HEK293 (cell line): Measurements from ENCODE around the gene DNAJB8.

Source experiments
- CTCF ChIA-PET: fragments of 350-600 bp; formaldehyde crosslinking; extraction: SDS; loops from one replicate; lab custom pipeline; 2021; ENCODE audit warnings: antibody characterized with exemption; lab: Yijun Ruan, JAX
- POLR2A ChIA-PET: fragments of 300-600 bp; formaldehyde crosslinking; extraction: SDS; loops from one replicate; lab custom pipeline; 2020; ENCODE audit warnings: antibody characterized with exemption, inconsistent platforms; lab: Yijun Ruan, JAX
- H3K27ac ChIP-seq: fragments of 200-500 bp; sonication (Bioruptor generic); 2 replicates; pipeline ENCODE4 v1.5.1; 2014; ENCODE audit warnings: low read depth, low read length, control low read depth, inconsistent platforms; ENCODE audit errors: extremely low read depth
- H3K36me3 ChIP-seq, 2 experiments: fragments of 200-500 bp in 1 of 2; sonication (Bioruptor generic) in 1 of 2; 1 replicate in 1 of 2; 2 replicates in 1 of 2; pipeline ENCODE4 v1.5.1; 2014 to 2017; ENCODE audit warnings: inconsistent platforms in 2 of 2, low read length in 2 of 2; ENCODE audit not compliant: control insufficient read depth in 2 of 2, insufficient read depth in 1 of 2
- H3K4me1 ChIP-seq: fragments of 200-500 bp; sonication (Bioruptor generic); 2 replicates; pipeline ENCODE4 v1.5.1; 2014; ENCODE audit warnings: mild to moderate bottlenecking, low read length, inconsistent platforms; ENCODE audit not compliant: control insufficient read depth, insufficient read depth
- H3K4me3 ChIP-seq: 2 replicates; pipeline ENCODE4 v1.5.1; 2011; ENCODE audit warnings: low read depth, mild to moderate bottlenecking, control low read depth, low read length, moderate library complexity
- H3K9me3 ChIP-seq: fragments of 200-500 bp; sonication (Bioruptor generic); 2 replicates; pipeline ENCODE4 v1.5.1; 2014; ENCODE audit warnings: low read depth, low read length, inconsistent platforms; ENCODE audit not compliant: control insufficient read depth, insufficient read depth
- BCL11B ChIP-seq: fragments of 450-650 bp; formaldehyde crosslinking; IDR thresholded peaks from 2 replicates; pipeline ENCODE4 v1.5.1; 2016; ENCODE audit warnings: low read depth, missing biosample characterization, missing genetic modification characterization
- KLF17 ChIP-seq: fragments of 450-650 bp; formaldehyde crosslinking; IDR thresholded peaks from 2 replicates; pipeline ENCODE4 v1.5.1; 2016; ENCODE audit warnings: missing biosample characterization, missing genetic modification characterization
- KLF9 ChIP-seq: fragments of 450-650 bp; formaldehyde crosslinking; IDR thresholded peaks from 2 replicates; pipeline ENCODE4 v1.5.1; 2016; ENCODE audit warnings: missing biosample characterization, missing genetic modification characterization, low read depth
- SP2 ChIP-seq: fragments of 450-650 bp; formaldehyde crosslinking; IDR thresholded peaks from 2 replicates; pipeline ENCODE4 v1.5.1; 2016; ENCODE audit warnings: missing biosample characterization, missing genetic modification characterization
- ZBTB11 ChIP-seq: fragments of 450-650 bp; formaldehyde crosslinking; conservative IDR thresholded peaks from 2 replicates; pipeline ENCODE4 v1.5.1; 2016; ENCODE audit warnings: low read depth, missing biosample characterization, missing genetic modification characterization
- ZFP41 ChIP-seq: fragments of 450-650 bp; formaldehyde crosslinking; IDR thresholded peaks from 2 replicates; pipeline ENCODE4 v1.5.1; 2016; ENCODE audit warnings: missing biosample characterization, missing genetic modification characterization, borderline replicate concordance
- ZNF175 ChIP-seq: fragments of 450-650 bp; formaldehyde crosslinking; IDR thresholded peaks from 2 replicates; pipeline ENCODE4 v1.5.1; 2016; ENCODE audit warnings: missing biosample characterization, missing genetic modification characterization
- ZNF19 ChIP-seq: fragments of 450-650 bp; formaldehyde crosslinking; IDR thresholded peaks from 2 replicates; pipeline ENCODE4; 2016; ENCODE audit warnings: missing biosample characterization, missing genetic modification characterization, low read depth
- ZNF292 ChIP-seq: fragments of 450-650 bp; formaldehyde crosslinking; IDR thresholded peaks from 2 replicates; pipeline ENCODE4 v1.5.1; 2016; ENCODE audit warnings: low read depth, missing biosample characterization, missing genetic modification characterization, borderline replicate concordance
- ZNF335 ChIP-seq: fragments of 450-650 bp; formaldehyde crosslinking; conservative IDR thresholded peaks from 2 replicates; pipeline ENCODE4 v1.5.1; 2016; ENCODE audit warnings: missing biosample characterization, missing genetic modification characterization
- ZNF366 ChIP-seq: fragments of 450-650 bp; formaldehyde crosslinking; conservative IDR thresholded peaks from 2 replicates; pipeline ENCODE4 v1.5.1; 2016; ENCODE audit warnings: missing biosample characterization, missing genetic modification characterization
- ZNF37A ChIP-seq: fragments of 450-650 bp; IDR thresholded peaks from 2 replicates; pipeline ENCODE4 v1.5.1; 2018; ENCODE audit warnings: missing biosample characterization, missing genetic modification characterization
- ZNF48 ChIP-seq: fragments of 450-650 bp; formaldehyde crosslinking; IDR thresholded peaks from 2 replicates; pipeline ENCODE4 v1.5.1; 2016; ENCODE audit warnings: missing biosample characterization, missing genetic modification characterization
- ZNF555 ChIP-seq: fragments of 450-650 bp; formaldehyde crosslinking; conservative IDR thresholded peaks from 2 replicates; pipeline ENCODE4 v1.5.1; 2017; ENCODE audit warnings: missing biosample characterization, mild to moderate bottlenecking, missing genetic modification characterization, inconsistent platforms
- ZNF664 ChIP-seq: fragments of 450-650 bp; formaldehyde crosslinking; IDR thresholded peaks from 2 replicates; pipeline ENCODE4 v1.5.1; 2016; ENCODE audit warnings: missing biosample characterization, missing genetic modification characterization
- TF ChIP-seq, protein P1 (sequence below): fragments of 450-650 bp; formaldehyde crosslinking; IDR thresholded peaks from 2 replicates; pipeline ENCODE4 v1.5.1; 2017; ENCODE audit warnings: missing biosample characterization, missing genetic modification characterization
- TF ChIP-seq, protein P2 (sequence below): fragments of 450-650 bp; formaldehyde crosslinking; IDR thresholded peaks from 2 replicates; pipeline ENCODE4 v1.5.1; 2016; ENCODE audit warnings: missing biosample characterization, missing genetic modification characterization

DNAJB8 gene

DNA sequence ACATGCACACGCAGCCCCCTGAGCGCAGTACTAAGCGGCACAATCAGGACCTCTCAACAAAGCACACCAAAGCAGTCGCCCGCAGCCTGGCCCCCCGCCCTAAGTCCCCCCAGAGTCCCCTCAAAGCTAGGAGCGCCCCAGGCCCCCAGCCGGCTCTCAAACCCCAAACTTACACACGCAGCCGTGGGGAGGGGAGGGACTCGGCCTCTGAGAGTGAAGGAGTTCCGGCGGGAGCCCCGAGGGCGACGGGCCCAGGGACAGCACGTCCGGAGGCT is 20.8 kb upstream of the DNAJB8 start:
- TF ChIP-seq ZBTB11 (tag by site-specific recombination) (no peak), ZNF335 (tag by site-specific recombination) (peak; percentile 26; the same call in 1 of the 2 replicates)
- Histone ChIP-seq H3K27ac (peak overlapping the region; percentile 55; the same call in 1 of the 2 replicates), H3K9me3 (no peaks in the 10 kb centered on the region), H3K4me3 (peak overlapping the region; percentile 71), H3K4me1 (no peaks in the 10 kb centered on the region; the same call in 1 of the 2 replicates), H3K36me3 (peaks cover 0 to 57% of the 10 kb centered on the region in 2 experiments; a peak in 1 of 3 replicates)
- POLR2A ChIA-PET: no interaction called here
- CTCF ChIA-PET: no interaction called here

DNA sequence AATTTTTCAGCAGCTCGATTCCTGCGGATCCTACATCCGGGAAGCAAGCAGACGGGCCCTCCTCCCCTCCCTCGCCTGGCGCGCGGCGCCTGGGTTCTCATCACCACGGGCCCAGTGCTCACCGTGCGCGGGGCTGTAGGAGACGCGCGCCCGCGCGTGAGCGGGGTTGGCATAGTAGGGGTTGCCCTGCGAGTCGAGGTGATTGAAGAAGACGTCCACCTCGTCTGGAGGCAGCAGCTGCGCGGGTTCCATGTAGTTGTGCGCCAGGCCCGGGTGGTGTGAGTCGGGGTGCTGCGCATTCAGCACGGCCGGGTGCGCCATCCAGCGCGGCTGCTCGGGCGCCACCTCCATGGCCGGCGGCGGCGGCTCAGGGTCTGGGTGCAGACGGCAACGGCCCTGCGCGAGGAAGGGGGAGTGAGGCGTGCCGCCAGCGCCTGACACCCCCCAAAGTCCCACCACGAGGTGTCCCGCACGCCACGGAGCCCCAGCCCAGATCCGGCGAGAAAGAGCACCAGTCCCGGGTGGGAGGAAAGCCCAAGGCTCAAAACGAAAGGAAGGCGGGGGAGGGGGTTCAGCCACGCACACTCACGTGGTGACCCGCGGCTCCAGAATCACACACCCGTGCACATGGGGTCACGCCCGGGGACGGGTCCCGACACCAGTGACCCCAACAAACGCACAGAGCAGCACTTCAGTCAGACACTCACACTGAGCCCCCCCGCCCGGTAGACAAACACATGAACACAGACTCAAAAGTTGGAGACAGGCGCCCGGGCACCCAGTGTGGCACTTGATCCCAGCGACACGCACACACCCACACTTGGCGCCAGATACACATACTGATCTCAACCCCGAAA is 20.2 kb upstream of the DNAJB8 start:
- POLR2A ChIA-PET: no interaction called here
- Histone ChIP-seq H3K4me3 (peak overlapping the region; percentile 71), H3K9me3 (no peaks in the 10 kb centered on the region), H3K4me1 (no peaks in the 10 kb centered on the region; the same call in 1 of the 2 replicates), H3K36me3 (peaks cover 0 to 57% of the 10 kb centered on the region in 2 experiments; a peak in 1 of 3 replicates), H3K27ac (peak overlapping the region; percentile 55; the same call in 1 of the 2 replicates)
- CTCF ChIA-PET: interaction anchor here (0.6 kb wide), 1 partner anchor 37 kb away, joined by 3 read pairs; no protein-coding TSS in a partner anchor
- no peak for TF ChIP-seq KLF17 (tag by site-specific recombination)
- no peak for TF ChIP-seq ZNF664
- no peak for TF ChIP-seq ZNF175
- TF ChIP-seq ZNF48 (tag by site-specific recombination): no peak
- no peak for TF ChIP-seq ZNF19 (tag by site-specific recombination)
- TF ChIP-seq ZNF37A (tag by site-specific recombination): no peak
- no peak for TF ChIP-seq ZNF292 (tag by site-specific recombination)
- no peak for TF ChIP-seq ZNF555
- no peak for TF ChIP-seq ZFP41 (tag by site-specific recombination)
- TF ChIP-seq BCL11B: peak; percentile 59; the same call in 1 of the 2 replicates
- TF ChIP-seq, protein P1, sequence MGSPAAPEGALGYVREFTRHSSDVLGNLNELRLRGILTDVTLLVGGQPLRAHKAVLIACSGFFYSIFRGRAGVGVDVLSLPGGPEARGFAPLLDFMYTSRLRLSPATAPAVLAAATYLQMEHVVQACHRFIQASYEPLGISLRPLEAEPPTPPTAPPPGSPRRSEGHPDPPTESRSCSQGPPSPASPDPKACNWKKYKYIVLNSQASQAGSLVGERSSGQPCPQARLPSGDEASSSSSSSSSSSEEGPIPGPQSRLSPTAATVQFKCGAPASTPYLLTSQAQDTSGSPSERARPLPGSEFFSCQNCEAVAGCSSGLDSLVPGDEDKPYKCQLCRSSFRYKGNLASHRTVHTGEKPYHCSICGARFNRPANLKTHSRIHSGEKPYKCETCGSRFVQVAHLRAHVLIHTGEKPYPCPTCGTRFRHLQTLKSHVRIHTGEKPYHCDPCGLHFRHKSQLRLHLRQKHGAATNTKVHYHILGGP: no peak
- TF ChIP-seq KLF9 (tag by site-specific recombination): 0 out of 2 replicates have a peak, but pooled peaks have one; percentile 17
- TF ChIP-seq, protein P2, sequence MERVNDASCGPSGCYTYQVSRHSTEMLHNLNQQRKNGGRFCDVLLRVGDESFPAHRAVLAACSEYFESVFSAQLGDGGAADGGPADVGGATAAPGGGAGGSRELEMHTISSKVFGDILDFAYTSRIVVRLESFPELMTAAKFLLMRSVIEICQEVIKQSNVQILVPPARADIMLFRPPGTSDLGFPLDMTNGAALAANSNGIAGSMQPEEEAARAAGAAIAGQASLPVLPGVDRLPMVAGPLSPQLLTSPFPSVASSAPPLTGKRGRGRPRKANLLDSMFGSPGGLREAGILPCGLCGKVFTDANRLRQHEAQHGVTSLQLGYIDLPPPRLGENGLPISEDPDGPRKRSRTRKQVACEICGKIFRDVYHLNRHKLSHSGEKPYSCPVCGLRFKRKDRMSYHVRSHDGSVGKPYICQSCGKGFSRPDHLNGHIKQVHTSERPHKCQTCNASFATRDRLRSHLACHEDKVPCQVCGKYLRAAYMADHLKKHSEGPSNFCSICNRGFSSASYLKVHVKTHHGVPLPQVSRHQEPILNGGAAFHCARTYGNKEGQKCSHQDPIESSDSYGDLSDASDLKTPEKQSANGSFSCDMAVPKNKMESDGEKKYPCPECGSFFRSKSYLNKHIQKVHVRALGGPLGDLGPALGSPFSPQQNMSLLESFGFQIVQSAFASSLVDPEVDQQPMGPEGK: no peak
- TF ChIP-seq ZNF366 (tag by site-specific recombination): no peak
- TF ChIP-seq SP2 (tag by site-specific recombination): no peak
